ENCODE measurements around the gene FBXO21.
"Not testable (repeated sequence)": the region's sequence is repeated elsewhere in the genome, so short reads cannot be mapped to it uniquely, and the experiment has no call there.

Gene FBXO21

DNA sequence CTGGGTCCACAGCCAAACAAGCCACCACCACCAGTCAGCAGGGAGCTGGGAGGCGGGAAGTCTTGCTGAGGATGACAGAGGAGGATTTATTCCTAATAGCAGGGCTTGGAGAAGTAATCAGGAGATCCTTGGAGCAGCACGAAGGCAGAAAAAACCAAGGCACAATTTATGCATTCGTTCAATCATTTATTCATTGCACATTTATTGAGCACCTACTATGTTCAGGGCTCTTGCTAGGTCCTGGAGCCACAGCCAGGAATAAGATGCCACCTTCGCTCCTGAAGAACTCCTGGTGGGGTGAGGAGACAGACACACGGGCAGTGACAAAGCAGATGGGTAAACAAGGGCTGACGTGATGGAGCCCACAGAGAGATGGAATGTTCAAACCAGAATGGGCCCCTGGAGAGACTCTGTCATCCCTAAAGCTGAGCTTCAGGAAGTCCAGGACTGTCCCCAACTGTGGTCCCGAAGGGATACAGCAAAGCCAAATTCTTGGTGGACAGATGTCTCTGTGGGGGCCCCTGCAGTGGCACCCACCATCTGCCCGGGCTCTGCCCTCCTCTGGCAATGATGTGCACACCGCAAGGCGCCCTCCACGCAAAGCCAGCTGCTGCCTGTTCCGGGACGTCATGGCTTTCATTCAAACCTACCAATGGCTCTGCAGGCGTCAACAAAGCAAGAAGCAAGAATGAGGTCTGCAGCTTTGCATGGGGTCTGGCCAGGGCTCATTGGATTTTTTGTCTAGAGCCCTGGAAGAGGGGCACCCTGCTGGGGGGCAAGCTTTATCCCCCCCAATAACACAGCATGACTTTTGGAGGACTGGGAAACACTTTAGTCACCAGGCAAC, 88.1 kb downstream of the FBXO21 start:
- DNase-seq = peak; percentile 31

DNA sequence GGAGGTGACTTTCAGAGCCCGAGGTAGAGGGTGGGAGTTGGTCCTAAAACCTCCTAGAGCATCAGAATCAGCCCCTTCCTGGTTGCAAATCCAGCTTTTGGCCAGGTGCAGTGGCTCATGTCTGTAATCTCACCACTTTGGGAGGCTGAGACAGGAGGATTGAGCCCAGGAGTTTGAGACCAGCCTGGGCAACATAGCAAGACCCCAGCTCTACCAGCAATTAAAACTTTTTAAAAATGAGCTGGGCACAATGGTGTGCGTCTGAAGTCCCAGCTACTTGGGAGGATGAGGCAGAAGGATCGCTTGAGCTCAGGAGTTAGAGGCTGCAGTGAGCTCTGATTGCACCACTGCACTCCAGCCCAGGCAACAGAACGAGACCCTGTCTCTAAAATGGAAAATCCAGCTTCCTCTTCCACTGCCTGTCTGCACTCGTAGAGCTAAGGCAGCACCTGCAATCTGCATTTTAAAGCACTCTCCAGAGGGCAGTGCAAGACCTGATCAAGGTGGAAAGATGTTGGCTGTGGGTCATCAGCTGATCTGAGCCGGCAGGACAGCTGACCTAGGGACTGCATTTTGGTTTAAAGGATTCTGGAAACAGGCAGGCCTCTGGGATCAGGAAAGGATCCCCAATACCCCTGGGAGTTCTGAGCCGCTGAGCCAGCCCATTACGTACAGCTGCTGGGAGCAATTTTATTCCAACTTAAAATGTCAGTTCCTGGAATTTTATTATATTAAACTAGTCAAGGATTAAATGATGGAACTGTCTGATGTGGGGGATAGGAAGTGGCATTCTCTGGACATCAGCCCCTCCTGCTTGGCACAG, 89.2 kb downstream of the FBXO21 start:
- DNase-seq = no peak

DNA sequence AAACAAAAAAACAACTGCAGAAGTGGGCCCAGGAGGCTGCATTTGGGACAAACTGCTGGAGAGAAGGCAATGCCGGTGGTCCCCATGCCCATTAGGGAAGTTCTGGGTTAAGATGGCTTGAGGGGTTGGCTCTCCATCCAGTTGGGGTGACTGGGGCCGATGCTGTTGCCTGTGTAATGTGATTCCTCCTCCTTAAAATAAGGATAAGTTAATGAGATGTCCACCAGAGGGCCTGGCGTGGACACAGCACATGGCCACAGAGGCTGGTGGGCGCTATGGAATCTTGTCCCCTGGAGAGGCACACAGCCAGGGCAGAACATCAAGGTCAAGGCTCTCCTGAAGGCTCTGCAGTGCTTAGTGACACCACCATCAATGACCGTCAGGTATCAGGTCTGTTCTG, 90.0 kb downstream of the FBXO21 start:
- peak; percentile 69 for DNase-seq

DNA sequence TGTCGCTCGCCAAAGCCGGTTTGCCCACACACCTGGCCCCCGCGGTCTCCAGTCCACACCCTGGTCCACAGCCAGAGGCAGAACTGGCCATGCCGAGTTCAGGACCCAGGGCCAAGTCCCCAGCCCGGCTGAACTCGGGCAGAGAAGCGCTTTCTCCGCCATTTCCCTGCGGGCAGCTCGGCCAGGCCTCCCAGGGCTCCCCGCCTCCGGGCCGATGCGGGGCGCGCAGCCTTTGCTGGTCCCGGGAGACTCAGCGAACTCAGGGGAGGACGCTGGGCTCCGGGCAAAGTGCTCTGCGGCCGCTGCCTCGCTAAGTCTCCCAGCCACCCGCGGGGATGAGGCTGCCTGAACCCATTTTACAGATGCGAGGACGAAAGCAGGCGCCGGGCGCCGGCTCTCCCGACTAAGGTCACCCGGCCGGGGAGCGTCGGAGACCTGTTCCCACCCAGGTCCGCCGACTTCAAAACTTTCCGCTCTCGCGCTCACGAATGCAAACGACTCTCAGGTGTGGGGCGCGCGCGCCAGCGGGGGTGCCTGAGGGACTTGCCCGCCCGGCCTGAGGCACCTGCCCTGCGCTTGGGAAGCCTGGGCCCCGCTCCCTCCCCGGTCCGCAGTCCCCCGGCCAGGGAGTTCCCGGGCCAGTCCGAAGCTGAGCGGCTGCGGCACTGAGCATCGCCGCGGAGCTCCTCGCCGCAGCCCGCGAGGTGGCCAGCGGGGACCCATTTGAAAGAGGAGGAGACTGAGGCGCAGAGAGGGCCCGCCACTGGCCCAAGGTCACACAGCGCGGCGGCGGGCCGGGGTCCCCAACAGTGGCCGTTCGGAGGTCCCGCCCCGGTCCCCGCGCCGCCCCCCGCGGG, 91.7 kb downstream of the FBXO21 start:
- DNase-seq = peak; percentile 52

DNA sequence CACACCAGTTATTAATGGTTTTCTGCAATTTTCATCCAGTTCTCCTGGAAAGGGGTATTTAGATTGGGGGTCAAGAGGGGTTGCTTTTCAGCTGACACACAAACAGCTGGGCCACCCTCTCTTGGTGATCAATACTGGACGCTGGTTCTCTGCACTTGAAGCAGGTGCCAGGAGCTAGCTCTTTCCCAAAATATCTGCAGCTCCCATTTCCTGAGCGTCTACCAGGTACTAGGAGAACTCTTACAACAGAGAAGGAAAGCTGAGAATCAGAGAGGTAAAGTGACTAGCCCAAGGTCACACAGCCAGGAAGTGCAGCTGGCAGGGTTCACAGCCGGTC, 92.3 kb downstream of the FBXO21 start:
- no peak for DNase-seq

DNA sequence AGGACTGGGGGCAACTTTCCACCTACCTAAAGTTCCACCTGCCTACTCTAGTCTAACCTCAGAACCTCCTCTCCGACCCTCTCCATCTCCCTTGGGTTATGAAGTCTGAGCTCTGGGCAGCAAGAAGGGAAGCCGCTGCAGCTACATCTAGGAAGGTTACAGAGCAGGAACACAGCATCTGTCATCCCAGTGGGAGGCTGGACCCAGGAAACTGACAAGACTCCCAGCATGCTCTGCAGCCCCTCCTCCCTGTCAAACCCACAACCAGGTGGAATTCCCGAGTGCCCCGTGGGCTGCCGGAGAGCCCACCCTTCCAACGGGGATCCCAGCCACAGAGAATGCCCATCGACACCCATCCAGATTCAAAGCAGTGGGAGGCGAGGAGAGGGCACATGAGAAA, 93.1 kb downstream of the FBXO21 start:
- no peak for DNase-seq

DNA sequence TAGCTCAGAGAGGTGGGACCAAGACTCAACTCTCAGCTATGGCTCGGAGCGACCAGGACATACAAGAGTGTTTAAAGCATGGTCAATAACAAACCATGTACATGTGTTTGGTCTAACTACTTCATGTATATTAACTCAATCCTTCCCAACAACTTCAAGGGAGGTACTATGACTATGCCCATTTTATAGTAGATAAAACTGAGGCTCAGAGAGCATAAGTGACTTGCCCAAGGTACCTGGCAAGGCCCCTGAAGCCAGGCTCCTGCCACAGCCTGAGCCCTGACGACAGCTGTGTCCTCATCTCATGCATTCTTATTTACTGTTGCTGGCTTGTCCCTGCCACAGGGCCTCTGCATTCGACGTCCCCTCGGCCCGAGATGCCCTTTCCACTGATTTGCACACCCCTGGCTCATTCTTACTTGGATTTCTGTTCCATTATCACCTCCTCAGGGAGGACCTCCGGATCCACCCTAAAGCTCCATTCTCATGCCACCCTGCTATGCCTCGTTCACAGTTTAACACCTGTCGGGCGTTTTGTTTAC, 93.7 kb downstream of the FBXO21 start:
- DNase-seq = no peak

DNA sequence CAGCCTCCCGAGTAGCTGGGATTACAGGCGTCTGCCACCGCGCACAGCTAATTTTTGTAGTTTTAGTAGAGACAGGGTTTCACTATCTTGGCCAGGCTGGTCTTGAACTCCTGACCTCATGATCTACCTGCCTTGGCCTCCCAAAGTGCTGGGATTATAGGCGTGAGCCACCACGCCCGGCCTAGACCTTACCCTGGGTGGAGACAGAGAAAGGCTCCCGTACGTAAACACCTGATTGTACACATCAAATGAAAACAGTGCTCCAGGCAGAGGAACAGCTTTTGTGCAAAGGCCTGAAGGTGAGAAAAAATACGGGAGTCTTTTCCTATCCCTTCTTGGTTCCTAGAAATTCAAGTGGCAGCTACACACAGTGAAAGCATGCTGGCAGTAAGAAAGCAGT, 95.1 kb downstream of the FBXO21 start:
- DNase-seq = not testable (repeated sequence)

DNA sequence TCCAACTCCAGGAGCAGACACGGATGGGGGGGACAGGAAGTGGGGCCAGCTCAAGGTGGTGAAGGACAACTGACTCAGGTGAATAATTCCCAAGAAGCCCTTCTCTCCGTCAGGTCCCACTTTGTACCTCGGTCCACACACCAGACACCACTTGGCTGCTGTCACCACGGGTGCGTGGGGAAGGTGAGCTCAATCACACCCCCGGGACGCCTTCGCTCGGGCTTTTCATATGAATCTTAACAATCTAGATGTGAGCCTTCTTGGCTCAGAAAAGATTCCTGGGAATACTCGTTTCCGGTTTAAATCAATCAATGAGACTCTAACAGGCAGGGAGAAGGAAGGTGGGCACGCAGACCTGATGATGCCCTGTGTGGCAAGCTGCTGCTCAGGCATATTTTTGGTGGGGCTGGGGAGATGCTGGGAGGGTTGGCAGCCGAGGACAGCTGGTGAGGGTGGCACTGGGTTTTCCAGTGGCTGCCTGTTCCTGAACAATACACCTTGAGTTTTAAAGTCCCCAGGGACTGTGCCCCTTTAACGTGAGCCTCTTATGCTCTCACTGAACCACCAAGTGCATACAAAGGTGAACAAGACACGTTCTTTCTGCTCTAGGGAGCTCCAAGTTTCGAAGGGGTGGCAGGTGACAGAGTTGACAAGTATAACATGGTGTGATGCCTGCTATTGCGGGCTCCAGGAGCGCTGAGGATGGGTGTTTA, 96.2 kb downstream of the FBXO21 start:
- no peak for DNase-seq

DNA sequence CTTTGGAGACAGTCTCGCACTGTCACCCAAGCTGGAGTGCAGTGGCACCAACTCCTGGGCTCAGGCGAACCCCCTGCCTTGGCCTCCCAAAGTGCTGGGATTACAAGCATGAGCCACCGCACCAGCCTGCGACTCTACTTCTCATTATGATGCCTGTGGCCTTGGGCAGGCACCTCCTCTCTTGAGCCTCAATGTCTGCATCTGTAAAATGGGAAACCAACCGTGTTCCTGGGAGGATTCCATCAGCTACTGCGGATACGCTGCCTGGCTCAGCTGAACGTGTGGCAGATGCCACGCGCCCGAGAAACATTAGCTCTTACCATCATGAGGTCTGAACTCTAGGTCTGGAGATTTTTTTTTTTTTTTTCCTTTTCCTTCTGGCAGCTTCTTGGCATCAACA, 96.8 kb downstream of the FBXO21 start:
- no peak for DNase-seq

DNA sequence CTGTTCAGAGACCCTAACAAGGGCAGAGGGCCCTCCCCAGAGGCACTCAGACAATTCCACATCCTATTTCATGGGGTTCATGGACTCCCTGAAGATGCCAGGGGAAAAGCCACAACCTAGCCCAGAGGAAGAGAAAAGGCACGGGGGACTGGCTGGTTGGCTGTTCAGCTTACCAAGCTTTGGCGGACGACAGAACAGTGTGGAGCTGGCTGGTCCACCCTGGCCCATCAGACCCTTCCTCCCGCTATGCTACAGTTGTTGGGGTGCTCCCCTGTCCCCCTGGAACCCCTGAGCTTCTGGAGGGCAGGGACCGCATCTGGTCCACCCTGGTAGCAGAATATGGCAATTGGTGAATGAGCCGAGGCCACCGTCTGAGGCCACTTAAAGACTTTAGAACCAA, 97.4 kb downstream of the FBXO21 start:
- no peak for DNase-seq

DNA sequence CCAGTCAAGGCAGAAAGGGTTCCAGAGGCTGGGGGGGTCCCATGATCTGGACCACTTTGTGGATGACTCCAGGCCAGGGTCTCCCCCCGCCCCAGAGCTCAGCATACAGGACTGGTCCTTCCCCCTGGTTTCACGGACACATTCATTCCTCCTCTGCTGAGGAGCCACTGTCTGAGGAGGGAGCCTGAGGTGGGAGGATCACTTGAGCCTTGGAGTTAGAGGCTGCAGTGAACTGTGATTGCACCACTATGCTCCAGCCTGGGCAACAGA, 97.8 kb downstream of the FBXO21 start:
- DNase-seq = no peak

Measured in hematopoietic multipotent progenitor cell treated with erythropoietin and hydrocortisone succinate and interleukin-3 and kit ligand, for 4 days (in vitro differentiated cells).